BE2C (cell line): Measurements from ENCODE around the gene HMSD.

ENCODE experiments used
- DNase-seq: peaks from one replicate; pipeline ENCODE4 v3.0.0-alpha.2; 2020
- H3K27me3 ChIP-seq: fragments of 250-450 bp; sonication (Bioruptor Pico); 2 replicates; pipeline ENCODE4 v1.5.1; 2020; ENCODE audit warnings: mild to moderate bottlenecking
- H3K36me3 ChIP-seq: fragments of 250-450 bp; sonication (Bioruptor Pico); 2 replicates; pipeline ENCODE4 v1.5.1; 2020; ENCODE audit warnings: mild to moderate bottlenecking
- H3K4me1 ChIP-seq: fragments of 250-450 bp; sonication (Bioruptor Pico); 2 replicates; pipeline ENCODE4 v1.5.1; 2020
- H3K4me3 ChIP-seq: 2 replicates; pipeline ENCODE4 v1.5.1; 2011; ENCODE audit warnings: low read depth, low read length
- H3K9me3 ChIP-seq: fragments of 250-450 bp; sonication (Bioruptor Pico); 2 replicates; pipeline ENCODE4 v1.5.1; 2020
- CTCF ChIP-seq: IDR thresholded peaks from 2 replicates; pipeline ENCODE4 v1.5.1; 2012; ENCODE audit warnings: mild to moderate bottlenecking, low read depth, low read length

HMSD gene

DNA sequence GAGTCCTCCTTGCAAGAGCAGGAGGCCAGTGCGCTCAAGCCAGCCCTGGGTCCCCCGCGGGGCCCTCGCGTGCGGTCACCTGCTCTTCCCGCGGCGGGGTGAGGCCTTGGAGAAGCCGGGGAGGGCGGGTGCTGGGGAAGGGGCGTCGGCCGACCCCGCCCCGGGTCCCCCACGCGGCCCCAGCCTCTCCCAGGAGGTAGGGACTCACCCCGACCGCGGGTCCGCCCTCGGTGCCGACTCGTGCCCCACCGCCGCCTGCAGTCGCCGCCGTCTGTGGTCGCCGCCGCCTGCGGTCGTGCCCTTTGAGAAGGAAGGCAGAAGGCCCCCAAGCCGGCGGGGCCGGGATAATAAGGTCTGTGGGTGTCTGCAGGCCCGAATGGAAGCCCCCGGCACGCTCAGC lies 53.5 kb downstream of the HMSD start:
- H3K27me3 ChIP-seq, result no peaks in the 10 kb centered on the region
- H3K4me3 ChIP-seq, result no peak overlapping the region
- H3K4me1 ChIP-seq, result no peaks in the 10 kb centered on the region

DNA sequence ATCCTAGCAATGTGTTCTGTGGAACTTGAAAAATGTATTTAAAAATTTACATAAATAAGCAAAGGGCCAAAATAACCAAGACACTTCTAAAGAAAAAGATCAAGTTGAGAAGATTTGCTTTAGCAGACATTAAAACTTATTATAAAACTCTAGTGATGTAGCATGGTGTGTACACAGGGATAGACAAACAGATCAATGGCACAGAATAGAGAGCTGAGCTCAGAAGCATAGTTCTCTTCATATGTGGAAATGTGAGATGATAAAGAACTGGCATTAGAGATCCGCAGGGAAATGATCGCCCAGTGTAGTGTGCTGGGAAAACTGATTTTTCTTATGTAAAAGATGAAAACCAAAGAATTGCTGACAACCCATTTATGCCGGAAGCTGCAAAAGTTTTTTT lies 60.2 kb downstream of the HMSD start:
- Histone ChIP-seq H3K9me3 (no peaks in the 10 kb centered on the region), H3K36me3 (no peaks in the 10 kb centered on the region), H3K4me1 (no peaks in the 10 kb centered on the region), H3K4me3 (no peak overlapping the region), H3K27me3 (no peaks in the 10 kb centered on the region)
- TF ChIP-seq CTCF, result no peak
- no peak for DNase-seq

More for the DNA sequence above, 53.5 kb downstream of the HMSD start:
- no peaks in the 10 kb centered on the region for H3K9me3 ChIP-seq
- H3K36me3 ChIP-seq, result no peaks in the 10 kb centered on the region
- no peak for TF ChIP-seq CTCF
- DNase-seq, result no peak
